Measurements from ENCODE around the gene LRMDA. TPM values are rescaled to one million over a fixed set of nuclear protein-coding genes. Genes with fewer than 3 reads are reported as not detected.
A peak's percentile ranks its signal among the peaks of the same experiment; 100 is the strongest.

LRMDA gene
- total and polyA plus RNA-seq, 2 of the 13 experiments (the other 11 are each of a cell fraction or from before 2014, with no cell fraction given): 13.4 to 22.0 TPM

DNA sequence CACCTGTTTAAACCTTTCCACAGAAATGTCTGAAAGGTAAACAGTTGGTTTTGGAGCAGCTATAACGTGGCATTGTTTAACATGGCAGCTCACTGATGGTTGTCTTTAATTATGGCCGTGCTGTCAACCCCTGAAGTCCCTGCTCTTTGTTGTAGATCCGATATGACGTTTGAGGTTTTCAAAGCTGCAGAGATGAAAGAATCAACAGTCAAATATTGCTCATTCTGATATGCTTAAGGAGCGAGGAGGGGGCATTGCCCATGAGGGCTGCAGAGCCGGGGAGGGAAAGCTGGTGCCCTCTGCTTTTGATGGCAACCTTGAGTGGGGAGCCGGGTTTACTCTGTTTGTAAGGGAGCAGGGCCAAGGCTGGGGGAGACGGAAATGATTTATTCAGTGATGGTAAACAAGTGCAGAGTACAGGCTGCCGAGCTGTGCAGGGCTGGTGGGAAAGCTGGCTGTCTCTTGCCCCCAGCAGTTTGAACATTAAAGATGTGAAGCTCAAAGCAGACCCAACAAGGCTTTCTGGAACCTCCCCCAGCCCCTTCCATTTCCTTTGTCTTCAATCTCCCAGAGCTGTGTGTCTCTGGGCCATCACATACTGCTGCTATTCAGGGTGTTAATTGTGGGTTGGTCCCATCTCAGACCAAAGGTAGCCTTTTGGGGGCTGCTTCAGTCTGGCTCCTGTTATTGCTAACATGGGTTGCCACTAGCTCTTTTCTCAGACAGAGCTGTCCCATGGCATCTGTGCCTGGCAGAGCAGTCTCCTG is 345.5 kb downstream of the LRMDA start (continued):
- TF ChIP-seq, protein P1, sequence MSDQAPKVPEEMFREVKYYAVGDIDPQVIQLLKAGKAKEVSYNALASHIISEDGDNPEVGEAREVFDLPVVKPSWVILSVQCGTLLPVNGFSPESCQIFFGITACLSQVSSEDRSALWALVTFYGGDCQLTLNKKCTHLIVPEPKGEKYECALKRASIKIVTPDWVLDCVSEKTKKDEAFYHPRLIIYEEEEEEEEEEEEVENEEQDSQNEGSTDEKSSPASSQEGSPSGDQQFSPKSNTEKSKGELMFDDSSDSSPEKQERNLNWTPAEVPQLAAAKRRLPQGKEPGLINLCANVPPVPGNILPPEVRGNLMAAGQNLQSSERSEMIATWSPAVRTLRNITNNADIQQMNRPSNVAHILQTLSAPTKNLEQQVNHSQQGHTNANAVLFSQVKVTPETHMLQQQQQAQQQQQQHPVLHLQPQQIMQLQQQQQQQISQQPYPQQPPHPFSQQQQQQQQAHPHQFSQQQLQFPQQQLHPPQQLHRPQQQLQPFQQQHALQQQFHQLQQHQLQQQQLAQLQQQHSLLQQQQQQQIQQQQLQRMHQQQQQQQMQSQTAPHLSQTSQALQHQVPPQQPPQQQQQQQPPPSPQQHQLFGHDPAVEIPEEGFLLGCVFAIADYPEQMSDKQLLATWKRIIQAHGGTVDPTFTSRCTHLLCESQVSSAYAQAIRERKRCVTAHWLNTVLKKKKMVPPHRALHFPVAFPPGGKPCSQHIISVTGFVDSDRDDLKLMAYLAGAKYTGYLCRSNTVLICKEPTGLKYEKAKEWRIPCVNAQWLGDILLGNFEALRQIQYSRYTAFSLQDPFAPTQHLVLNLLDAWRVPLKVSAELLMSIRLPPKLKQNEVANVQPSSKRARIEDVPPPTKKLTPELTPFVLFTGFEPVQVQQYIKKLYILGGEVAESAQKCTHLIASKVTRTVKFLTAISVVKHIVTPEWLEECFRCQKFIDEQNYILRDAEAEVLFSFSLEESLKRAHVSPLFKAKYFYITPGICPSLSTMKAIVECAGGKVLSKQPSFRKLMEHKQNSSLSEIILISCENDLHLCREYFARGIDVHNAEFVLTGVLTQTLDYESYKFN (CRISPR knock-in tag; conservative IDR thresholded peaks at IDR 0.05): peak; percentile 94
- TF ChIP-seq CBX2 (IDR thresholded peaks at IDR 0.05; ENCODE audit: low read depth, low read length) (no peak), CBX2 (CRISPR knock-in tag; IDR thresholded peaks at IDR 0.05; ENCODE audit: low read depth) (no peak), CEBPB (IDR thresholded peaks at IDR 0.05; ENCODE audit: borderline replicate concordance, low read depth, low read length) (no peak), TEAD2 (CRISPR knock-in tag; IDR thresholded peaks at IDR 0.05) (no peak), SOX6 (IDR thresholded peaks at IDR 0.05) (no peak), SOX6 (CRISPR knock-in tag; IDR thresholded peaks at IDR 0.05) (peak; percentile 97), BHLHE40 (IDR thresholded peaks at IDR 0.05; ENCODE audit: low read length) (no peak), U2AF1 (optimal IDR thresholded peaks at IDR 0.05; ENCODE audit: low read depth, low read length) (no peak), MTA1 (CRISPR knock-in tag; IDR thresholded peaks at IDR 0.05; ENCODE audit: borderline replicate concordance) (peak; percentile 96), REPIN1 (CRISPR knock-in tag; IDR thresholded peaks at IDR 0.05; ENCODE audit: borderline replicate concordance, low read depth) (peak; percentile 86; the same call in 1 of the 2 replicates), ZFP36L1 (CRISPR knock-in tag; IDR thresholded peaks at IDR 0.05) (no peak; the same call in 1 of the 2 replicates), MED8 (CRISPR knock-in tag; IDR thresholded peaks at IDR 0.05; ENCODE audit: insufficient replicate concordance) (peak; percentile 98), POLR2G (IDR thresholded peaks at IDR 0.05; ENCODE audit: low read depth, low read length) (peak; percentile 67; the same call in 1 of the 2 replicates), ZNF776 (CRISPR knock-in tag; IDR thresholded peaks at IDR 0.05) (no peak), ZEB1 (IDR thresholded peaks at IDR 0.05; ENCODE audit: insufficient replicate concordance, low read depth) (no peak), KMT2B (CRISPR knock-in tag; IDR thresholded peaks at IDR 0.05) (no peak)
- TF ChIP-seq, protein P2, sequence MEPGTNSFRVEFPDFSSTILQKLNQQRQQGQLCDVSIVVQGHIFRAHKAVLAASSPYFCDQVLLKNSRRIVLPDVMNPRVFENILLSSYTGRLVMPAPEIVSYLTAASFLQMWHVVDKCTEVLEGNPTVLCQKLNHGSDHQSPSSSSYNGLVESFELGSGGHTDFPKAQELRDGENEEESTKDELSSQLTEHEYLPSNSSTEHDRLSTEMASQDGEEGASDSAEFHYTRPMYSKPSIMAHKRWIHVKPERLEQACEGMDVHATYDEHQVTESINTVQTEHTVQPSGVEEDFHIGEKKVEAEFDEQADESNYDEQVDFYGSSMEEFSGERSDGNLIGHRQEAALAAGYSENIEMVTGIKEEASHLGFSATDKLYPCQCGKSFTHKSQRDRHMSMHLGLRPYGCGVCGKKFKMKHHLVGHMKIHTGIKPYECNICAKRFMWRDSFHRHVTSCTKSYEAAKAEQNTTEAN (CRISPR knock-in tag; conservative IDR thresholded peaks at IDR 0.05): peak; percentile 50; the same call in 1 of the 2 replicates
- TF ChIP-seq, protein P3, sequence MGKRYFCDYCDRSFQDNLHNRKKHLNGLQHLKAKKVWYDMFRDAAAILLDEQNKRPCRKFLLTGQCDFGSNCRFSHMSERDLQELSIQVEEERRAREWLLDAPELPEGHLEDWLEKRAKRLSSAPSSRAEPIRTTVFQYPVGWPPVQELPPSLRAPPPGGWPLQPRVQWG (CRISPR knock-in tag; IDR thresholded peaks at IDR 0.05; ENCODE audit: borderline replicate concordance, low read depth): no peak
- TF ChIP-seq, protein P4, sequence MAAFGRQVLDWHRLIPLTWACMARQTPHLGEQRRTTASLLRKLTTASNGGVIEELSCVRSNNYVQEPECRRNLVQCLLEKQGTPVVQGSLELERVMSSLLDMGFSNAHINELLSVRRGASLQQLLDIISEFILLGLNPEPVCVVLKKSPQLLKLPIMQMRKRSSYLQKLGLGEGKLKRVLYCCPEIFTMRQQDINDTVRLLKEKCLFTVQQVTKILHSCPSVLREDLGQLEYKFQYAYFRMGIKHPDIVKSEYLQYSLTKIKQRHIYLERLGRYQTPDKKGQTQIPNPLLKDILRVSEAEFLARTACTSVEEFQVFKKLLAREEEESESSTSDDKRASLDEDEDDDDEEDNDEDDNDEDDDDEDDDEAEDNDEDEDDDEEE (CRISPR knock-in tag; IDR thresholded peaks at IDR 0.05): no peak; the same call in 1 of the 2 replicates
- TF ChIP-seq, protein P5, sequence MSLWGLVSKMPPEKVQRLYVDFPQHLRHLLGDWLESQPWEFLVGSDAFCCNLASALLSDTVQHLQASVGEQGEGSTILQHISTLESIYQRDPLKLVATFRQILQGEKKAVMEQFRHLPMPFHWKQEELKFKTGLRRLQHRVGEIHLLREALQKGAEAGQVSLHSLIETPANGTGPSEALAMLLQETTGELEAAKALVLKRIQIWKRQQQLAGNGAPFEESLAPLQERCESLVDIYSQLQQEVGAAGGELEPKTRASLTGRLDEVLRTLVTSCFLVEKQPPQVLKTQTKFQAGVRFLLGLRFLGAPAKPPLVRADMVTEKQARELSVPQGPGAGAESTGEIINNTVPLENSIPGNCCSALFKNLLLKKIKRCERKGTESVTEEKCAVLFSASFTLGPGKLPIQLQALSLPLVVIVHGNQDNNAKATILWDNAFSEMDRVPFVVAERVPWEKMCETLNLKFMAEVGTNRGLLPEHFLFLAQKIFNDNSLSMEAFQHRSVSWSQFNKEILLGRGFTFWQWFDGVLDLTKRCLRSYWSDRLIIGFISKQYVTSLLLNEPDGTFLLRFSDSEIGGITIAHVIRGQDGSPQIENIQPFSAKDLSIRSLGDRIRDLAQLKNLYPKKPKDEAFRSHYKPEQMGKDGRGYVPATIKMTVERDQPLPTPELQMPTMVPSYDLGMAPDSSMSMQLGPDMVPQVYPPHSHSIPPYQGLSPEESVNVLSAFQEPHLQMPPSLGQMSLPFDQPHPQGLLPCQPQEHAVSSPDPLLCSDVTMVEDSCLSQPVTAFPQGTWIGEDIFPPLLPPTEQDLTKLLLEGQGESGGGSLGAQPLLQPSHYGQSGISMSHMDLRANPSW (CRISPR knock-in tag; IDR thresholded peaks at IDR 0.05; ENCODE audit: borderline replicate concordance): peak; percentile 80; the same call in 1 of the 2 replicates

Measured in HepG2 (cell line).